GM12874 (cell line): ENCODE data around the gene BCAS3.

ENCODE experiments used
- CTCF ChIP-seq: IDR thresholded peaks from 2 replicates; pipeline ENCODE4 v1.5.1; 2011; ENCODE audit warnings: low read depth, mild to moderate bottlenecking, control low read depth, low read length, moderate library complexity; ENCODE audit not compliant: insufficient read depth

BCAS3 gene

GRCh38 chr17:61403801-61404662 lies 726.4 kb downstream of the BCAS3 start:
- TF ChIP-seq CTCF: no peak

GRCh38 chr17:61404663-61404912 lies 726.9 kb downstream of the BCAS3 start:
- TF ChIP-seq CTCF: no peak

GRCh38 chr17:61404913-61405685 lies 727.4 kb downstream of the BCAS3 start:
- TF ChIP-seq CTCF: no peak

GRCh38 chr17:61405686-61406536 lies 728.3 kb downstream of the BCAS3 start:
- no peak for TF ChIP-seq CTCF

GRCh38 chr17:61406537-61406845 lies 728.8 kb downstream of the BCAS3 start:
- TF ChIP-seq CTCF: no peak

- no peak for TF ChIP-seq CTCF
Observed at GRCh38 chr17:61406971-61407911, 729.6 kb downstream of the BCAS3 start.
